Measurements from ENCODE around the gene TGDS.
"Not testable (repeated sequence)": the region's sequence is repeated elsewhere in the genome, so short reads cannot be mapped to it uniquely, and the experiment has no call there.

The TGDS gene

GRCh38 chr13:94549232-94550061, 46.5 kb downstream of the TGDS start:
- DNase-seq = peak; percentile 95 to 97

DNA sequence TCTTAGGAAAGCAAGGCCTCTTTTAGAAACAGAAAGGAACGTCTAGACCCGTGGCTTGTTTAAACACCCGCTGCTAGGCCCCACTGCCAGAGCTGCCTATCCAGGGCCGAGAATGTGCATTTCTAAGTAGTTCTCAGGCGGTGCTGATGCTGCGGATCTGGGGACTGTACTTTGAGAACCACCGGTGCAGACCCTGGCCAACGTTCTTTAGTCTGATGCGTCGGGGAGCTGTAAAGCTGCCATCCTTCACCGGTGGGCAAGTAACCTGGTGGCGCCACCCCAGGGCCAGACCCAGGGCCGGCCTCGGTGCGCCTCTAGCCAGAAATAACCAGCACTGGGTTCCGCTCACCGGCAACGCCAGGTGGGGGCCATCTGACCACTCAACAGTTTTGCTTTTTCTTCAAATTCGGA, 47.1 kb downstream of the TGDS start:
- DNase-seq = peak in 1 of 2 experiments; percentile 32

DNA sequence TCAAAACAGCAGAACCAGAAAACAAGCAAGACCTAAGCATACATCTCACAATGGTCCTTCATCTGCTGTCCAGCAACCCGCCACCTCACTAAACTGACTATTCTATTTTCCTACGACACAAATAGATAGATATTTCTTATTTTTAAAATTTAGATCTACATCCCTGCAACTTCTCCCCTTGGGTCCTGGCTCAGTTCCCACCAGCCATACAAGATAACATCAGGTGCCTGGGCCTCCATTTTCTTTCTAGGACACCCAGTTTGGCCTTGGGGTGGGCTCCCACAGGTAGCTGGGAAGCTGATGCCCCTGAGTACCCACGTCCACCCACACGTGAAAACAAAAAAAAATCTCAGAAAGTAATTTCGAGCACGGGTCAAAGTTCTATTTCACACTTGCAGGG, 47.6 kb downstream of the TGDS start:
- DNase-seq = no peak

DNA sequence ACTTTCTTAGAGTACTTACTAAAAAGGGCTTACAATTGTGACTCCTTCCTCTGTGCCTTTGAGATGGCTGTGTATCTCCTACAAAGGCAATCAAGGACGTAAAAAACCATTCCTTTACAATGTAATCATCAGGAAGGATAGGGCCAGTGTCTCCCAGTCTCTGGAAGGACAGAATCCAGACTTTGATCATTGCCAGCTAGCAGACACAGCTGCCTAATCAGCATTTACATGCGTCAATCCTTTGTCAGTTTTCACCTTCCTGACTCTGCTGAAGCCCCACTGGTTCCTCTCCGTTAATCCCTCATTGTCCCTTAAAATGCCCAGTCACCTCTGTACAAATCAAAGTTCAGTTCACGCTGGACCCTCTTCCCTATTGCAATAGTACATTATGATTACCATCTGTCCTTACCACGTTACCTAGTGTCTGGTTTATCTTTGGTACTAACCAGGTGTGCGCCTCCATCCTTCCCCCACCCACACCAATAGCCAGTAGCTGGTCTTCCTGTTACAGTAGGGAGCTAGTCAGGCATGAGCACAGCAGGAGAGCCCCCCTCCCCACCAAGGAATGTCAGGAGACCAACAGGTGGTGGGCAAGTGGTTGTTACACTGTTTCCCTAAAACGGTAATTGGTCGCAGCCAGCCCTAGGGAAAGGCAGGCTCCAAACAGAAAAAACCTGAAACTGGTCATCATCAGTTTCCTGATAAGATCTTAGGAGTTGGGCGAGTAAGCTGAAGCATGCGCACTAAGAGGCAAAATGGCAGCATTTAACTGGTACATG, 49.7 kb downstream of the TGDS start:
- DNase-seq = no peak

DNA sequence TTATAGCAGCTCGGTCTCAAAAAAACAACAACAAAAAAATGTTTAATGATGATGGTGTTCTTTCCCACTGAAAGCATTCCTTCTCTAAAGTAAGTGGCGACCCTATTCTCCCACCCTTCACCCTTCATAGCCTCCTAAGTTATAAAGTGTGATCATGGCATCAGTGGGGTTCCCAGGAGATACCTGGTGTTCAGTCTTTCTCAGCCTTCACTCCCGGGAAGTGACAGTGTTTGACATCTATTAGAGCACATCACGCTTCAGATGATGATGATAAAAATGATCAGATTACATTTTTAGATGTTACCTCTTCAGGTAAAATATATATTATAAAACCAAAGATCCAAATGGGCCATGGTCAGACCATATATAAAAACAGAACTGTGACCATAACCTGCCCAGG, 51.0 kb downstream of the TGDS start:
- no peak for DNase-seq

DNA sequence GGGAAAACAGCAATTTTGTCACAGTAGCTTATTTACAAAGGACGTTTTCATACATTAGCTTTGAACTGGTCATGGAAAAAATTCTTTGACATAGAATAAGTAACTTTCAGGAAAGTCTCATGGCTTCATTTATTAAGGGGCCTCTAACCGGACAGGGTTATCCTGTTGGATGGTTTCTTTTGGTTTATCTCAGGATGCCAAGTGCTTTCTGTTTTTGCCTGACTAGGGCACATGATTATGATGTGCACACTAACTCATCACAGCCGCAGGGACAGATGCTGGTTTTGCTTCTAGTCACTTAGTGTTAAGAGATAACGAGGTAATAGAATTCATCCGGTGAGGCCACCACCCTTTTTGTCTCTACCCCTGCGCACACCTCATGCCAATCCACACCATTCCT, 53.0 kb downstream of the TGDS start:
- DNase-seq = no peak

DNA sequence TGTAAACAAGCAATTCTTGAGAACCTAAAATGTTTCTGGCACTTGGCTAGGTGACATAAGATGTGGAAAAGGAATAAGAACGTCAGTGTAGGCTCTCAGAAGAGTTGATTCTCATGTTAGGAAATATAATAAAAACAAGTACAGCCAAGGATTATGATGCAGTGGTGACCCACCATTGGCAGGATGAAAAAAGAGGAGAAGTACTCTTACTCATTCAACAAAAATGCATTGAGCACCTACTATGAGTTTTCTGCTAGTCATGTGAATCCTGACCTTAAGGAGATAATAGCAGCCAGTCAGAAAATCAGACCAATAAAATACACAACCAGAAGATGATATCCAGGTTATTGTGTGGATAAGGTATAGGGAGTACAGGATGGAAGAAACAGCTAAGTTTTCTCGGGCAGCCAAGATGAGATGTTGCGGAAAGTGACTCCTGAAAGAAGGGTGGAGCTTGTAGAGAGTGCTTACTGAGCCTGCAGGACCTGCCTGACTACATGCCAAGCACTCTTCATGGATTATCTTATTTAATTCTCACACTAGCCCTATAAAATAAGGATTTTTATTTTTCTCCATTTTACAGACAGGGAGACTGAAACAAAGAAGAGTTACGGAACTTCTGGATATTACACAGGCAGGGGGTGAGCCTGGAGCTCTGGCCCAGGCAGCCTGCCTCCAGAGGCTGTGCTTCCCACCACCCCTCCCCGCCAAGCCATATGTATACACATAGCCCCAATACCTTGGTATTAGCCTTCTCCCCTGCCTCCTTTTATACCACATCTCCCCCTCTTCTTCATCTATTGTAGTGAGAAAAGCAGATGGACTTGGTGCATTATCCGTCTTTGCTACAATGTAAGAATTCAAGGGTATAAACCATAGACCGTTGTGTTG, 58.0 kb downstream of the TGDS start:
- DNase-seq = no peak

DNA sequence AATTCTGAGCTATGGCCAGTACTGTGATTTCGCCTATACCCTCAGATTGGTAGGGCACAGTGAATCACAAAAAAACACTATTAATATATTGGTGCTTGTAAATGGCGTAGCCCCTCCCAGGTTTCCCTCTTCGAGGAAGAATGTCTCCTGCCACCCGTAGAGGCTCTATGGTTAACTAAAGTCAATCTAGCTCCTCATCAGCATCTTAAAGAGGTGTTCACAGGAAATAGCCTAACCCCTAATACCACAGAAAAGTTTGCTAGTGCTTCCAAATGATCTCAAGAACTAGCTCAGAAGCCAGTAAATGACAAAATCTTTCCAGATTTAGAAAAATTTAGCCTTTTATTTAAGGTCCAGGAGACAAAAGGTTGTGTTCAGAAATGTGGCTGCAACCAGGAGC, 60.2 kb downstream of the TGDS start:
- no peak for DNase-seq

DNA sequence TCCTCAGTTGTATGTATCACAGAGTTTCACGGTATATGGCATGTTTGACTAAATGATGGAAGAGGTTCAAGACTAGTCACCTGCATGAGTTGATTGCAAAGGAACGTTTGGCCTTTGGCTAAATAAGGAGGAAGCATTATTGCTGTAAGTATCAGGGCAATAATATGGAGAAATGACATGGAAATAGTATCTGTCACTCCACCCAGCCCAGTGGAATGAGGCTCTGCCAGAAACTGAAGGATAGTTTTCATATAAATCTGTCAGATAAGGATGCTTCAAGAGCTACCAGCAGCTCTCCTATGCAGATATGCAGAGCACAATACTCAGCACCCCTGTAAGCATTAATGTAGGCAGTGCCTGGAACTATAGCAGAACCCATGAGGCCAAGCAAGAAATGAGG, 60.7 kb downstream of the TGDS start:
- DNase-seq = no peak

DNA sequence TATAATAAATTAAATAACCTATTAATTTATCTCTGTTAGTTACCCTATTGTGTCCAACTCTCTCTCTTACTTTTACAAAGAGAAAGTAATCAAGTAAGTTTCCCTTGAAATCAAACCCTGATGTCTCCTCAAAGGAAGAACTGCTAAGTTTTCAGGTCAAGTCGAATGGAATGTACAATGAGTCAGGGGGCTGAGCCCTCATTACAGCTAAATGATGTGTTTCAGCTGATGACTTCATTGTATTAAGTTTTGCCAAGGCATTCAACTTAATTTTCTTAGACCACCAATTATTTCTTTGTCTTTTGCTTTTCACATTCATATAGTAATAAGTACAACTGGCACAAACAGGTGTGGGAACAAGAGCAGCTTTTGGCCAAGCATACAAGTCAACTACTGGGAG, 61.8 kb downstream of the TGDS start:
- DNase-seq = no peak

DNA sequence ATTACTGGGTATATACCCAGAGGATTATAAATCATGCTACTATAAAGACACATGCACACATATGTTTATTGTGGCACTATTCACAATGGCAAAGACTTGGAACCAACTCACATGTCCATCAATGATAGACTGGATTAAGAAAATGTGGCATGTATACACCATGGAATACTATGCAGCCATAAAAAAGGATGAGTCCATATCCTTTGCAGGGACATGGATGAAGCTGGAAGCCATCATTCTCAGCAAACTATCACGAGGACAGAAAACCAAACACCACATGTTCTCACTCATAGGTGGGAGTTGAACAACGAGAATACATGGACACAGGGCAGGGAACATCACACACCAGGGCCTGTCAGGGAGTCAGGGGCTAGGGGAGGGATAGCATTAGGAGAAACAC, 63.7 kb downstream of the TGDS start:
- not testable (repeated sequence) for DNase-seq

GRCh38 chr13:94526956-94527355, 69.0 kb downstream of the TGDS start:
- not testable (repeated sequence) for DNase-seq

- no peak for DNase-seq
Measured at GRCh38 chr13:94525781-94526180, 70.2 kb downstream of the TGDS start.

GRCh38 chr13:94524407-94524806, 71.5 kb downstream of the TGDS start:
- DNase-seq = no peak
